Right lobe of liver (tissue), 6 donors: Measurements from ENCODE around the gene BTBD19. TPM values are rescaled to one million over a fixed set of nuclear protein-coding genes. Genes with fewer than 3 reads are reported as not detected.
A peak's percentile ranks its signal among the peaks of the same experiment; 100 is the strongest.
"Not testable (repeated sequence)": the region's sequence is repeated elsewhere in the genome, so short reads cannot be mapped to it uniquely, and the experiment has no call there.

ENCODE experiments used
- ATAC-seq, 4 donors: fragments of 200-7000 bp; cut with Tn5 transposase; one replicate each; pipeline ENCODE4 v1.9.1; 2020; ENCODE audit warnings: mild to moderate bottlenecking in 4 of 4, moderate library complexity in 4 of 4
- DNase-seq, 3 donors: peaks; one replicate each; pipeline ENCODE4 v3.0.0-alpha.2; 2020
- H3K27ac ChIP-seq, 3 donors: fragments of 200-600 bp; one replicate each; pipeline ENCODE4 v1.8.0; 2022
- H3K27me3 ChIP-seq, 2 donors: fragments of 200-600 bp; one replicate each; pipeline ENCODE4 v1.8.0; 2022
- H3K36me3 ChIP-seq, 4 donors: fragments of 200-600 bp; sonication (generic) in 1 of 4; one replicate each; pipeline versions ENCODE4 v1.5.1 to v1.8.0; 2017 to 2022; ENCODE audit warnings: control low read depth in 1 of 4
- H3K4me1 ChIP-seq, 4 donors: fragments of 200-600 bp; sonication (generic) in 1 of 4; one replicate each; pipeline versions ENCODE4 v1.5.1 to v1.8.0; 2017 to 2022; ENCODE audit warnings: control low read depth in 1 of 4
- H3K4me3 ChIP-seq, 3 donors: fragments of 200-600 bp; one replicate each; pipeline ENCODE4 v1.8.0; 2022
- H3K9me3 ChIP-seq, 4 donors: fragments of 200-600 bp; sonication (generic) in 1 of 4; one replicate each; pipeline versions ENCODE4 v1.5.1 to v1.8.0; 2017 to 2022; ENCODE audit warnings: control low read depth in 1 of 4
- CTCF ChIP-seq, 4 donors: fragments of 200-600 bp in 3 of 4; fragments of 450-650 bp in 1 of 4; IDR thresholded peaks; one replicate each; pipeline versions ENCODE4 v1.5.1 to v1.8.0; 2016 to 2022; ENCODE audit warnings: antibody characterized with exemption in 4 of 4, mild to moderate bottlenecking in 2 of 4
- POLR2A ChIP-seq: fragments of 450-650 bp; IDR thresholded peaks from one replicate; pipeline ENCODE4 v1.6.1; 2017; ENCODE audit warnings: antibody characterized with exemption, mild to moderate bottlenecking
- WGBS: methylation state at CpG from one replicate; pipeline ENCODE4 v1.1.6; 2018; ENCODE audit warnings: low coverage, low lambda C conversion rate; ENCODE audit not compliant: insufficient coverage; ENCODE audit errors: missing lambda C conversion rate; 5-methylcytosine and 5-hydroxymethylcytosine counted together
- intact Hi-C, 2 donors: fragments of 100-400 bp; cut with DNase I; formaldehyde crosslinking; loops; one replicate each; pipeline versions ENCODE4 v1.11.2 to v1.14.1; 2022
- total RNA-seq, 6 experiments: library from RNA; depleted of rRNA in 2 of 6; stranded (reverse); fragments of >200 nt in 2 of 6; fragmentation: NEBNext Ultra II Directional in 3 of 6; extraction: Animal tissue kit (Norgen Biotek cat#: 25700) in 3 of 6; gene quantifications; one replicate each; pipeline versions ENCODE4 v1.1.0 to v1.2.4, GENCODE V29; 2016 to 2023
- donor health status: DM: no; HTN: yes; CAD: no.
- donor health status: DM: no; HTN: no; CAD: no.
- donor health status: DM: no; HTN: no; CAD: no.
- donor health status: DM: no; HTN: yes; CAD: no.
- donor health status: DM: no; HTN: yes; CAD: no.

Gene BTBD19
- total RNA-seq, 6 experiments from 2014 or later, result 2.6 to 7.5 (median 5.3) TPM

GRCh38 chr1:44835738-44836675 is 27.7 kb downstream of the BTBD19 start:
- Histone ChIP-seq H3K4me1 (no peaks in the 10 kb centered on the region), H3K4me3 (no peak overlapping the region), H3K9me3 (no peaks in the 10 kb centered on the region), H3K27ac (no peak overlapping the region), H3K36me3 (no peaks in the 10 kb centered on the region), H3K27me3 (no peaks in the 10 kb centered on the region)
- TF ChIP-seq CTCF (IDR thresholded peaks at IDR 0.05), result peak; percentile 68 to 90 (median 88)
- TF ChIP-seq POLR2A, result no peak
- ATAC-seq, result peak; percentile 88 to 94 (median 92)
- intact Hi-C loops, result loop anchor here in 1 of 2 donors (10.0 kb wide), 1 partner anchor 51 kb away; the partner anchor contains the start of gene BEST4
- 58% methylated on average over 21 of the region's 23 CpGs for WGBS
- peak; percentile 79 to 83 (median 80) for DNase-seq

DNA sequence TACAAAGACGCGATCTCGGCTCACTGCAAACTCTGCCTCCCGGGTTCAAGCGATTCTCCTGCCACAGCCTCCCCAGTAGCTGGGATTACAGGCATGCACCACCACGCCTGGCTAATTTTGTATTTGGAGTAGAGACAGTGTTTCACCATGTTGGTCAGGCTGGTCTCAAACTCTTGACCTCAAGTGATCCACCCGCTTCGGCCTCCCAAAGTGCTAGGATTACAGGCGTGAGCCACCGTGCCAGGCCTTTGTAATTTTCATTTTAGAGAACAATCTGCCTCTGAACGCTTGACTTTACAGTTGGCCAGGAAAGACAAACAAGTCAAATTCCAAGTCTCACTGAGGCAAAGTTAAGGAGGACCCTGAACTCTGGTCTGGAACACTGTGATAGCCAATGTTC is 30.0 kb downstream of the BTBD19 start:
- ATAC-seq, DNase-seq, H3K4me3 ChIP-seq, H3K27me3 ChIP-seq, H3K36me3 ChIP-seq, H3K9me3 ChIP-seq, H3K27ac ChIP-seq, H3K4me1 ChIP-seq: not testable (repeated sequence)
- intact Hi-C loops, result loop anchor here in 1 of 2 donors (10.0 kb wide), 1 partner anchor 53 kb away; the partner anchor contains the start of gene BEST4
- 83% methylated on average over 7 of the region's 11 CpGs for WGBS

GRCh38 chr1:44839576-44839975 is 31.3 kb downstream of the BTBD19 start:
- H3K27ac ChIP-seq, result no peak overlapping the region
- no peaks in the 10 kb centered on the region for H3K27me3 ChIP-seq
- intact Hi-C loops, result loop anchor here in 1 of 2 donors (10.0 kb wide), 1 partner anchor 55 kb away; the partner anchor contains the start of gene BEST4
- no peak overlapping the region for H3K4me3 ChIP-seq
- ATAC-seq, result no peak
- 53% methylated on average over 2 of the region's 4 CpGs for WGBS
- DNase-seq, result no peak
- H3K36me3 ChIP-seq, result no peaks in the 10 kb centered on the region
- H3K9me3 ChIP-seq, result no peaks in the 10 kb centered on the region
- peaks cover 0 to 5% (median 0%) of the 10 kb centered on the region in 4 donors for H3K4me1 ChIP-seq
- no peak for TF ChIP-seq CTCF (IDR thresholded peaks at IDR 0.05)
- TF ChIP-seq POLR2A, result no peak

GRCh38 chr1:44842486-44842861 is 34.2 kb downstream of the BTBD19 start:
- H3K9me3 ChIP-seq, result no peaks in the 10 kb centered on the region
- no peak for TF ChIP-seq CTCF (IDR thresholded peaks at IDR 0.05)
- TF ChIP-seq POLR2A, result no peak
- H3K27me3 ChIP-seq, result no peaks in the 10 kb centered on the region
- no peaks in the 10 kb centered on the region for H3K36me3 ChIP-seq
- intact Hi-C loops, result no loop called here
- ATAC-seq (peak in 1 of 4 donors; percentile 15), DNase-seq (no peak)
- H3K4me1 ChIP-seq, result peaks cover 0 to 5% (median 0%) of the 10 kb centered on the region in 4 donors
- H3K4me3 ChIP-seq, result peak overlapping the region in 2 of 3 donors; percentile 21 to 43
- no peak overlapping the region for H3K27ac ChIP-seq
- WGBS, result 74% methylated on average over 14 of the region's 16 CpGs
